Colon (tissue), 2 donors: ENCODE results near the gene ATG16L2.
"Not testable (repeated sequence)": the region's sequence is repeated elsewhere in the genome, so short reads cannot be mapped to it uniquely, and the experiment has no call there.

Source experiments
- FAIRE-seq: peaks from 2 replicates; lab custom pipeline; 2012; peaks lifted over from hg19 to GRCh38; lab: Jason Lieb, UNC
- donor health status: control.
- donor health status: control.

ATG16L2 gene

DNA sequence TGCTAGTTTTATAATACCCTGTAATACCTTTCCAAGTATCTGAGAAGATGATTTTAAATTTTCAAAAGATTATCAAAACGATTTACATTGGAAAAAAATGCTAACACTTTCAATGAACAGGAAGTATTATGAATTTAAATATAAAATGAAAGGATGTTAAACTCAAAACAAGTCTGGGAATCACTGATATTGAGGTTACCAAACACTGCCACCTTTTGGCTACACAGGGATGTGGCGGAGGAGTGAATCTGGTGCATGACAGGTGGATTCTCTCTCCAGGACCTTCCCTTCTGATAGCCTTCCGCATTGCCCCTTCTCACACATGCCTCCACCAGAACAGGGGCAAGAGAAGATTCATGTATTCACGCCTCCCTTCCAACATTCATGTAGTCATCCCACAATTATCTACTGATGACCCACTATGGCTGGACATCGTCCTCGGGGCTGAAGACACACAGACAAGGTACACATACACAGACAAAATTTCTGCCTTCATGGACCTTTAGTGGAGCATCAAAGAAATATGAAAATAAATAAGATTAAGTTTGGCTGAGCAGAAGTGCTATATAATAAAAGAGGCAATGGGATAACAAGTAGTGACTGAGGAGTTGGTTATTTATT, 34.7 kb downstream of the ATG16L2 start:
- no peak for FAIRE-seq

DNA sequence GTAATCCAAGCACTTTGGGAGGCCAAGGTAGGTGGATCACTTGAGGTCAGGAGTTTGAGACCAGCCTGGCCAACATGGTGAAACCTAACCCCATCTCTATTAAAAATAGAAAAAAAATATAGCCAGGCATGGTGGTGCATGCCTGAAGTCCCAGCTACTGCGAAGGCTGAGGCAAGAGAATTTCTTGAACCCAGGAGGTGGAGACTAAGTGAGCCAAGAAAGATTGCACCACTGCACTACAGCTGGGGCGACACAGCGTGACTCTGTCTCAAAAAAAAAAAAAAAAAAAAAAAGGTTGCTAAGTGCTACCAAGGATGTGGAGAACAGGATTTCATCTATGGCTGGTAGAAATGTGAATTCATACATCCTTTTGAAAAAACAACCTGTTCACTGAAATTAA, 36.6 kb downstream of the ATG16L2 start:
- FAIRE-seq = no peak

DNA sequence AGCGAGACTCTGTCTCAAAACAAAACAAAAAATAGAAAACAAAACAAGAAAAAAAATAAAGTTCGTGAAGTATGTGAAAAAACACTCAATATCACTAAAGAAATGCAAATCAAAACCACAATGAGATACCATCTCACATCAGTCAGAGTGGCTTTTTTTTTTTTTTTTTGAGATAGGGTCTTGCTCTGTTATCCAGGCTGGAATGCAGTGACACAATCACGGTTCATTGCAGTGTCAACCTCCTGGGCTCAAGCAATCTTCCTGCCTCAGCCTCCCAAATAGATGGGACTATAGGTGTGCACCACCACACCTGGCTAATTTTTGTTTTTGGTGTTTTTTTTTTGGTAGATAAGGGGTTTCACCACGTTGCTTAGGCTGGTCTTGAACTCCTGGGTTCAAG, 37.5 kb downstream of the ATG16L2 start:
- FAIRE-seq = no peak

DNA sequence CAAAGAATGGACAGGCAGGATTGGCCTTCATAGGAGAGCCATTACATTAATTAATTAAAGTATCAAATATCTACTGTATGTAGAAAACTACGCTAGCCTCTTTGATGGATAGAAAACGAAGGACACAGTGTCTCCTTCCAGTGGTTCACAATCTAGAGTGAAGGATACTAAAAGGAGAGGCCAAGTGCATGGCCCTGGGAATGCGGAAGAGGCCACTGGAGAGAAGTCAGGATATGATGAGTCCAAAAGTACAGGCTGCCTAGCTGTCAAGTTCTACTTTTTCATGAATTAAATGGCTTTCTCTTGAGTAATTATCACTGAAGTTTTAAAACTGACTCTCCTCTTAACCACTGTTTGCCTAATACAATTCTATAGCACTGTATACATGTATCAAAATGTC, 41.9 kb downstream of the ATG16L2 start:
- FAIRE-seq = no peak

DNA sequence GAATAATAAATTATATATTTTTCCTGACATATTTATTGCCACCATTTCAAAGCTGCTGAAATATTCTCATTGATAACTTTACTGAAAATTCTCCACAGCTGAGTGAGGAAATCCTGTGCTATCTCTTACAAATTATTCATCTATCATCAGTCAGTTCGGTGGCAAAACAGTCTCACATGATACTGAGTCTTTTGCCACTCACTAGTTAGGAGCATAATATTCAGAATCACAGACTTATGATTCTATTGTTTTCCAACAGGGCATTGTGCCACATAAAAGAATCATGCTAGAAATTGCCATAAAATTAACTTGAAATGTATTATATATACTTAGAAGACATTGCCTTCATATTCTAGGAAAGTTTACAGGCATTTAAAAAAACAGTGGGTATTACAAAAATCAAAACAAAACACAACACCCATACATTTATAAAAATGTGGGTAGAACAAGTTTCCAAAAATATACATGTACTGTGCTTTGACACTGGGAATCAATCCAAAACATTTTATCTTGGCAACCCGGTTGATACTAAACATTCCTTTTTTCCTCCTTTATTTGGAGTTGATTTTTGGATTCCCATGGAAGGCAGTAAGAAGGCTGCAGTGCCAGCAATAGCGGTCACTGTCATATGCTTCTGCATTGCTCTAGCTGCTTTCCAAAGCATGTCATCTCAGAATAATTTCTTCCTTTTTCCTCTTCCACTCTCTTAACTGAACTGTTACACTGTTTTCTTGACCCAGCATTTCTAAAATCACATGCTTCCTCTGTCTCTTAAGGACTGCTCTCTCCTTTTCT, 42.5 kb downstream of the ATG16L2 start:
- no peak for FAIRE-seq

DNA sequence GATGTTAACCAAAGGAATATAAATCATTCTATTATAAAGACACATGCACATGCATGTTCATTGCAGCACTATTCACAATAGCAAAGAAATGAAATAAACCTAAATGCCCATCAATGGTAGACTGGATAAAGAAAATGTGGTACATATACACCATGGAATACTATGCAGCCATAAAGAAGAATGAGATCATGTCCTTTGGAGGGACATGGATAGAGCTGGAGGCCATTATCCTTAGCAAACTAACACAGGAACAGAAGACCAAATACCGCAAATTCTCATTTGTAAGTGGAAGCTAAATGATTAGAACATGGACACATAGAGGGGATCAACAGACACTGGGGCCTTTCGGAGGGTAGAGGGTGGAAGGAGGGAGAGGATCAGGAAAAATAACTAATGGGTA, 44.1 kb downstream of the ATG16L2 start:
- not testable (repeated sequence) for FAIRE-seq

DNA sequence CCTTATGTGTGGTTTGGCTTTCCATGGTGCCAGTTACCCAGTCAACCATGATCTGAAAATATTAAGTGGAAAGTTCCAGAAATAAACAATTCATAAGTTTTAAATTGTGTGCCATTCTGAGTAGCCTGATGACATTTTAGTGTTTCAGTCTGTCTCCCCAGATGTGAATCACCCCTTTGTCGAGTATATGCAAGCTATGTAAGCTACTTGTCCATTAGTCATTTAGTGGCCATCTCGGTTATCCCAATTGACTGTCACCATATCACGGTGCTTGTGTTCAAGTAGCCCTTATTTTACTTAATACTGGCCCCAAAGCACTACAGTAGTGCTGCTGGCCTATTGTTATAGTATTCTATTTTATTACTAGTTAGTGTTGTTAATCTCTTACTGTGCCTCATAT, 44.9 kb downstream of the ATG16L2 start:
- no peak for FAIRE-seq

DNA sequence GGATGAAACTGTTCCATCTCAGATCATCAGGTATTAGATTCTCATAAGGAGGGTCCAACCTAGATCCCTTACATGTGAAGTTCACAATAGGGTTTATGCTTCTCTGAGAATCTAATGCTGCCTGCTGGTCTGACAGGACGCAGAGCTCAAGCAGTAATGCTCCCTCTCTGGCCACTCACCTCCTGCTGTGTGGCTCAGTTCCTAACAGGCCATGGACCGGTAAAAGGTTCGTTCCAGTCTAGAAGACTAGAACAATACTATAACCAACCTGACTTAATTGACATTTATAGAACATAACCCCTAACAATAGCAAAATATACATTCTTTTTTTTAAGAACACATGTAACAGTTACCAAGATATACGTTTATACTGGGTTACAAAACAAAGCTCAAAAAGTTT, 45.8 kb downstream of the ATG16L2 start:
- no peak for FAIRE-seq

DNA sequence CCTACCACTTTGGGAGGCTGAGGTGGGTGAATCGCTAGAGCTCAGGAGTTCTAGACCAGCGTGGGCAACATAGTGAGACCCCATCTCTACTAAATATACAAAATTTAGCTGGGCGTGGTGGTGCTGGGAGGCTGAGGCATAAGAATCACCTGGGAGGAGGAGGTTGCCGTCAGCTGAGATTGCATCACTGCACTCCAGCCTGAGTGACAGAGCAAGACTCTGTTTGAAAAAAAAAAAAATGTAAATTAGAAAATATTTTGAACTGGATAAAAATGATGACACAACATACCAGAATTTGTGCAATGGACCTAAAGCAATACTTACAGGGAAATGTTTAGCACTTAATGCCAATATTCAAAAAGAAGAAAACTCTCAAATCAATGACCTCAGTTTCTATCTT, 46.4 kb downstream of the ATG16L2 start:
- FAIRE-seq = no peak

DNA sequence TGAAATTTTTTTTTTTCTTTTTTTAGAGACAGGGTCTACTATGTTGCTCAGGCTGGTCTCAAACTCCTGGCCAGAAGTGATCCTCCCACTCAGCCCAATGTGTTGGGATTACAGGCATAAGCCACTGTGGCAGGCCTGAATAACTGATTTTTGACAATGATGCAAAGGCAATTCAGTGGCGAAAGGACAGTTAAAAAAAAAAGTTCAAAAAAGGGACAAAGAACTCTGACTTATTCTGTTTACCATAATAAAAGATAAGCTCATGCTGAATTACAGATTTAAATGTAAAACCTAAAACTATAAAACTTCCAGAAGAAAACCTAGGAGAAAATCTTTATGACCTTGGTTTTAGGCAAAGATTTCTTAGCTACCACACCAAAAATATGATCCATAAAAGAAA, 48.9 kb downstream of the ATG16L2 start:
- no peak for FAIRE-seq

DNA sequence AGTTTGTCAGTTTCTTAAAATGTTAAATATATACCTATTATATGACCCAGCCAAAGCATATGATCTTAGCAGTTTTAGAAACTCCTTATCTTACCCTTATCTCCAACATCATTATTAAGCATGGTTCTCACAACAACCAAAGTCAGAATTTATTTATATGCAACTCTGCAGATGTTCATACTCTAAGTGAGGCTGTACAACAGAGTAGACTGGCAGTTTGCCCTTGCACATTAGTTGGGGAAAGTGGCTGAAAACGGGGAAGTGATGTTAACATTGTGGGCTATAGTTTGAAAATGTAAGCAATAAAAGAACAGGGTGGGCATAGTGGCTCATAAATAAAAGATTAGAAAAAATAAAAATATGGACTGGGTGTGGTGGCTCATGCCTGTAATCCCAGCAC, 49.7 kb downstream of the ATG16L2 start:
- no peak for FAIRE-seq

DNA sequence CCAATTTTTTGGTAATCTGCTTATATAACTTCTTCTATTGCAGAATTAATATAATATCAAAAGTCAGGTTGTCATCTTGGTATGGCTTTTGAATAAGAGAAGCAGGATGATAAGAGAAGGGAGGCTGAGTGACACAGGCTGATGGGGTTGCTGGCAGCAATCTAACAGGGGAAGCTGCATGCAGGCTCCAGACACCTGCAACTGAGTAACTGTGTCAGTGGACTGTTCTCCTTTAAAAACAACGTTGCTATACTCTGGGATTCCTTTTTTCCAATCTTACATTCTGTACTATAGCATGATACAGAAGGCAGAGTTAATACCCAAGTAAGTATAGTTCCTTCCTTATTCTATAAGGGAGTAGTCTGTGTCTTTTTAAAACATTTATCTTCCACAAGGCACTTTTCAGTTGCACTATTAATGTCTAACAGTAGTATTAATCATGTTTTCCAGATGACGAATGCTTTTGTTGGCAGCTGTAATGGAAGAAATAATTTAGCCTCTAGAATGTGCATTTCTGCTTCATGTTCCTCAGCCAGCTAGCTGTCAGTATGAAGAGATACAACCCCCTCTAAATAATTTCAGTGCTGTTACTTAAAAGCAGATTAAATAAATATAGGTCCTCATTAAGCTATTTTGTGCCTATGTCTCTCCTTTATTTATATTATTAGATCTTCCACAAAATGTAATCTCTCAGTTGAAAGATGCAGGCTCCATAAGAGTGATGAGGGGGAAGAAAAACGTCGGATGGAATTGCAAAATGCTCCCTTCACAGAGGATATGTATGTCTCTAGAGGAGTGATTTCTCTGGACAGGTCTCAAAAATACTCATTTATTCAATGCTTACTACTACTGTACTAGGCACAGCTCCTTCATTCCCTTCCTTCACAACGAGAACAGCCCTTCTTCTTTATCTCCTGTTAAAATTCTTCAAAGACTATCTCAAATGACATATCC, 50.8 kb downstream of the ATG16L2 start:
- no peak for FAIRE-seq

DNA sequence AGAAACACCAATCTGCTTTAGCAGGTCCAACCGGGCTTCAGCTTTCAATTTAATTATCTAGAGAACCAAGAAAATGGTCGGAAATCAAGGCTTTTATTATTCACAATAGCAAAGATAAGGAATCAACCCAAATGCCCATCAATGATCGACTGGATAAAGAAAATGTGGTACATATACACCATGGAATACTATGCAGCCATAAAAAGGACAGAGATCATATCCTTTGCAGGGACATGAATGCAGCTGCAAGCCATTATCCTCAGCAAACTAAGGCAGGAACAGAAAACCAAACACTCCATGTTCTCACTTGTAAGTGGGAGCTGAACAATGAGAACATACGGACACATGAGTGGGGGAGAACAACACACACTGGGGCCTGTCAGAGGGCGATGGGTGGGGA, 53.8 kb downstream of the ATG16L2 start:
- FAIRE-seq = no peak

DNA sequence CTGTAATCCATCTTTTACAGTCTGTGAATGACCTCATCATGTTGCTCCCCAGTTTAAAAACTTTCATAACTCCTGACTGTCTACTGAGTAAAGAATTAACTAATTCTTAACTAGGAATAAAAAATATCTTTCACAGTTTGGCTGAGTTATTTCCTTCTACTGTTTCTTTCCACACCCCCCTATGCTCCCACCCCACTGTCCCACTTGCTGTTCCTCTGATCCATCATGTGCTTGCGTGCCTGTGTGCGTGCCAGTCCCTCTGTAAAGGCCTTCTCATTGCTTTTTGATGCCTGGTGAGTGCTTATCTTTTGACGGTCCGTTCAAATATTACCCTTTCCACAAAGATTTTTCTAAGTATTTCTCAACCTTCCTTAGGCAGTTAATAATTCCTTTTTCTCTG, 55.6 kb downstream of the ATG16L2 start:
- no peak for FAIRE-seq

DNA sequence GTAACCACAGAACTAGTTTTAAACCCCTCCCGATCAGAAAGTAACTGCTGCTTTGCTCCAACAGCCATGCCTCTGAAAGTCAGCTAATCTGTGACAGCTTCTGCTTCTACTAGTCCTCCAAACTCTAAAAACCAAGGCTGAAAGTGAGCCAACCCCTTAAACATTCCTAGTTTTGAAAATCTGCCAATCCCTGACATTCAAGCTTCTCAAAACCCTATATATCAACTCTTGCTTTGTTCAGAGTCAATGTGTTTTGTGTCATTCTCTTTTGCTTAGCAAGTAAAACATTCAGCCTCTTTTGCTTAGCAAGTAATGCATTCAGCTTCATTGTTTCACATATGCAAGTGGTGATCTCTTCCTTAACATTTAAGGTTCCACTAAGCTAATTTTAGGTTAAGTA, 56.9 kb downstream of the ATG16L2 start:
- no peak for FAIRE-seq

DNA sequence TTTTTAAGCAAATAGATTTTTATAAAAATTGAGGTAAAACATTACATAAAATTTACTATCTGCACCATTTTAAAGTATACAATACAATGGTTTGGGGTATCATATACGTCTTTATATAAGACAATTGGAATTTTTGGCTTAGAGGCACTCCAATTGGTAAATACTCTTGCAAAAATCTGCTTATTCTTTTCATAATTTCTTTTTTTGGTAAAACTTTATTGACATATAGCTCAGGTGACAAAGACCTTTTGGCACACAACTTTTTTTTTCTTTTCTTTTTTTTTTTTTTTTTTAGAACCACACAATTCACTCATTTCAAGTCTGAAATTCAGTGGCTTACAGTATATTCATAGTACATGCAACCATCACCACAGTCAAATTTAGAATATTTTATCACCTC, 57.8 kb downstream of the ATG16L2 start:
- no peak for FAIRE-seq

DNA sequence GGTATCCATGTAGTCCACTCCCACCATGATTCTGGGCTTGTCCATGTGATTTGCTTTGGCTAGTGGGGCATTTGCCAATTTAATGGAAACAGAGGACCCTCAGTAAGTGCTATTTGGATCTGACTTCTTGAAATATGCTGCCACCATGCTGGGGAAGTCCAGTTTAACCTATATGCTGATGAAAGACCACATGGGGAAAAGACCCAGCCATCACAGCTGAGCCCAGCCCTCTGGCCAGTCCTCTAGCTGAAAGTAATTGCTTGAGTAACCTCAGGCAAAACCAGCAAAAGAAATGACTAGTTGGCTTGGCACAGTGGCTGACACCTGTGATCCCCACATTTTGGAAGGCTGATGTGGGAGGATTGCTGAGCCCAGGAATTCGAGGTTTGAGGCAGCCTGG, 61.5 kb downstream of the ATG16L2 start:
- FAIRE-seq = no peak

DNA sequence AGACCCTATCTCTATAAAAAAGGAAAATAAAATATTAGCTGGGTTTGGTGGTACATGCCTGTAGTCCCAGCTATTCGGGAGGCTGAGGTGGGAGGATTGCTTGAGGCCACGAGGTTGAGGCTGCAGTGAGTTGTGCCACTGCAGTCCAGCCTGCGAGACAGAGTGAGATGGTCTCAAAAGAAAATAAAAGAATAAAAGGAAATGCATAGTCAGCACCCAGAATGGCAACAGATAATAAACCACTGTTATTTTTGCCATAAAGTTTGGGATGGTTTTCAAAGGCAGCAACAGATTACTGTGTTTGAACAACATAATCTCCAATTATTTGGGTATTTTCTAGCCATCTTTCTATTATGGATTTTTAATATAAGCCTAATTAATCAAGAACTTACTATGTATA, 61.9 kb downstream of the ATG16L2 start:
- FAIRE-seq = no peak
